Transverse colon (tissue), 4 donors: ENCODE data around the gene FBLN2. TPM values are rescaled to one million over a fixed set of nuclear protein-coding genes. Genes with fewer than 3 reads are reported as not detected.

Experiments used
- DNase-seq: peaks from one replicate; pipeline ENCODE4 v3.0.0-alpha.2; 2019
- H3K27ac ChIP-seq, 4 donors: fragments of 200-600 bp; sonication (generic); 2 replicates each; pipeline ENCODE4 v1.5.1; 2016 to 2018; ENCODE audit warnings: inconsistent platforms in 4 of 4
- H3K27me3 ChIP-seq: fragments of 200-600 bp; sonication (generic); 2 replicates; pipeline ENCODE4 v1.5.1; 2017; ENCODE audit warnings: inconsistent platforms
- H3K36me3 ChIP-seq, 4 donors: fragments of 200-600 bp; sonication (generic); 2 replicates each; pipeline ENCODE4 v1.5.1; 2017 to 2019; ENCODE audit warnings: inconsistent platforms in 4 of 4
- H3K4me1 ChIP-seq, 4 donors: fragments of 200-600 bp; sonication (generic); 2 replicates each; pipeline ENCODE4 v1.5.1; 2017 to 2020; ENCODE audit warnings: inconsistent platforms in 4 of 4
- H3K4me3 ChIP-seq, 4 donors: fragments of 200-600 bp; sonication (generic); 1 replicate in 1 of 4; 2 replicates in 3 of 4; pipeline versions ENCODE4 v1.5.1 to v1.6.1; 2017 to 2019; ENCODE audit warnings: inconsistent platforms in 4 of 4
- H3K9me3 ChIP-seq, 2 donors: fragments of 200-600 bp; sonication (generic); 2 replicates each; pipeline ENCODE4 v1.5.1; 2017 to 2019; ENCODE audit warnings: inconsistent platforms in 2 of 2
- EP300 ChIP-seq: sonication (generic); formaldehyde crosslinking; IDR thresholded peaks from one replicate; pipeline ENCODE4 v1.6.1; 2017; ENCODE audit warnings: antibody characterized with exemption, low read depth
- POLR2A ChIP-seq: fragments of 450-650 bp; IDR thresholded peaks from one replicate; pipeline ENCODE4 v1.6.1; 2016; ENCODE audit warnings: antibody characterized with exemption, mild to moderate bottlenecking, moderate library complexity
- POLR2AphosphoS5 ChIP-seq, 3 donors: sonication (generic); formaldehyde crosslinking; IDR thresholded peaks; one replicate each; pipeline ENCODE4 v1.6.1; 2016; ENCODE audit warnings: antibody characterized with exemption in 3 of 3
- WGBS, 2 donors: methylation state at CpG; one replicate each; pipeline ENCODE4 v1.1.5; 2018; ENCODE audit warnings: low coverage in 1 of 2; 5-methylcytosine and 5-hydroxymethylcytosine counted together
- in situ Hi-C, 4 donors: fragments of 200-750 bp; cut with MboI; loops; one replicate each; pipeline versions ENCODE4 v1.15.0 to v1.15.1; 2017; ENCODE audit warnings: low sequenced_read_pairs in 3 of 4, low pct_ligation_motif_present in 1 of 4, low pct_unique_long_range_greater_than_20kb in 1 of 4
- intact Hi-C: fragments of 100-400 bp; cut with DNase I; formaldehyde crosslinking; loops from one replicate; pipeline ENCODE4 v1.15.1; 2023; ENCODE audit warnings: low total_unique reads
- total RNA-seq, 4 donors: library from RNA; depleted of rRNA; stranded (reverse); fragments of >200 nt; gene quantifications; one replicate each; pipeline ENCODE4 v1.1.0, GENCODE V29; 2016
- TF ChIP-seq, protein P1 (sequence below), 5 experiments: fragments of 200-600 bp in 3 of 5; fragments of 450-650 bp in 2 of 5; sonication (generic) in 3 of 5; IDR thresholded peaks; 1 replicate in 2 of 5; 2 replicates in 3 of 5; pipeline ENCODE4 v1.5.1; 2016 to 2017; ENCODE audit warnings: antibody characterized with exemption in 5 of 5, inconsistent platforms in 3 of 5, mild to moderate bottlenecking in 2 of 5, moderate library complexity in 1 of 5

The FBLN2 gene
- total RNA-seq, 4 donors from 2014 or later, result 23.0 to 51.5 (median 31.4) TPM

DNA sequence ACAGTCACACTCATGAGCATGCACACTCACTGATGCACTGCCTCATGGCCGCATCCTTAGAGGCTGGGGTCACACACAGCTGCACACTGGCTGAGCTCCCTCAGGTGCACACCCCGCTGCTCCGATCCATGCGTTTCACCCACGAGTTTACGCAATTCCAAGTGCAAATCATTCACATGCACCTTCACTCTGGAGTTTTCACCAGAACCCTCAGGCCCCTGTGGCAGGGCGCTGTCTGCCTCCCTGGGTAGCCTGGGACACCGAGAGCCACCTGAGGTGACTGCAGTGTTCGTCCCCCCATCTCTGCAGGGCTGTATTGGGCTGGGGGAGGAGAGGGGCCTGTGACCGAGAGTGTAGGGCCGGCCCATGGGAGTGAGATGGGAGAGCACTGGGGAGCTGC is 134.8 kb downstream of the FBLN2 start:
- no peaks in the 10 kb centered on the region for H3K27me3 ChIP-seq
- no peak for TF ChIP-seq POLR2A
- intact Hi-C loops, result no loop called here
- WGBS, 2 donors, result 80% methylated on average over 11 of the region's 11 CpGs; no CpG with 5 or more reads in 1 of the 2 donors
- H3K9me3 ChIP-seq, result no peaks in the 10 kb centered on the region
- no peaks in the 10 kb centered on the region for H3K4me1 ChIP-seq
- H3K4me3 ChIP-seq, result no peak overlapping the region
- H3K36me3 ChIP-seq, result no peaks in the 10 kb centered on the region
- no peak overlapping the region for H3K27ac ChIP-seq
- no peak for DNase-seq
- in situ Hi-C loops, result no loop called here

DNA sequence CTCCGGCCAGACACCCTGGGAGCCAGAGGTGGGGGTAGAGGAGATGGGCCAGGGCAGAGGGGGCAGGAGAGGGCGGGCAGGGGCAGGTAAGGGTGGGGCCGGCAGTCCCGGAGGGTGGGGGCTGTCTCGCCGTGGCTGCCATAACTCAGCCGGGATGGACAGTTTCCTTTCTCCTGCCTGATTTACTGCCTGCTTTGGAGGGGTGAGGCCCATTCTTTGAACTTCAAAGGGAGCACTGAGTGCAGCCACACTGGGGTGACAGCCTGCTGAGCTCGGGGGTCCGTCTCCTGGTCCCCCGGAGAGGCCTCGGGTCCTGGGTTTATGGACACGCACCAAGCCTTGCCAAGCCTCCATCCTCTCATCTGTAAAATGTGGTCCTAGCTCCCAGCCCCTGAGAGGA is 135.4 kb downstream of the FBLN2 start:
- in situ Hi-C loops, result no loop called here
- WGBS, 2 donors, result 42% methylated on average over 12 of the region's 12 CpGs; no CpG with 5 or more reads in 1 of the 2 donors
- intact Hi-C loops, result no loop called here
- Histone ChIP-seq H3K4me1 (no peaks in the 10 kb centered on the region), H3K36me3 (no peaks in the 10 kb centered on the region), H3K27ac (no peak overlapping the region), H3K27me3 (no peaks in the 10 kb centered on the region), H3K4me3 (no peak overlapping the region), H3K9me3 (no peaks in the 10 kb centered on the region)
- no peak for DNase-seq
- TF ChIP-seq, protein P1, sequence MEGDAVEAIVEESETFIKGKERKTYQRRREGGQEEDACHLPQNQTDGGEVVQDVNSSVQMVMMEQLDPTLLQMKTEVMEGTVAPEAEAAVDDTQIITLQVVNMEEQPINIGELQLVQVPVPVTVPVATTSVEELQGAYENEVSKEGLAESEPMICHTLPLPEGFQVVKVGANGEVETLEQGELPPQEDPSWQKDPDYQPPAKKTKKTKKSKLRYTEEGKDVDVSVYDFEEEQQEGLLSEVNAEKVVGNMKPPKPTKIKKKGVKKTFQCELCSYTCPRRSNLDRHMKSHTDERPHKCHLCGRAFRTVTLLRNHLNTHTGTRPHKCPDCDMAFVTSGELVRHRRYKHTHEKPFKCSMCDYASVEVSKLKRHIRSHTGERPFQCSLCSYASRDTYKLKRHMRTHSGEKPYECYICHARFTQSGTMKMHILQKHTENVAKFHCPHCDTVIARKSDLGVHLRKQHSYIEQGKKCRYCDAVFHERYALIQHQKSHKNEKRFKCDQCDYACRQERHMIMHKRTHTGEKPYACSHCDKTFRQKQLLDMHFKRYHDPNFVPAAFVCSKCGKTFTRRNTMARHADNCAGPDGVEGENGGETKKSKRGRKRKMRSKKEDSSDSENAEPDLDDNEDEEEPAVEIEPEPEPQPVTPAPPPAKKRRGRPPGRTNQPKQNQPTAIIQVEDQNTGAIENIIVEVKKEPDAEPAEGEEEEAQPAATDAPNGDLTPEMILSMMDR (IDR thresholded peaks at IDR 0.05), result no peak

DNA sequence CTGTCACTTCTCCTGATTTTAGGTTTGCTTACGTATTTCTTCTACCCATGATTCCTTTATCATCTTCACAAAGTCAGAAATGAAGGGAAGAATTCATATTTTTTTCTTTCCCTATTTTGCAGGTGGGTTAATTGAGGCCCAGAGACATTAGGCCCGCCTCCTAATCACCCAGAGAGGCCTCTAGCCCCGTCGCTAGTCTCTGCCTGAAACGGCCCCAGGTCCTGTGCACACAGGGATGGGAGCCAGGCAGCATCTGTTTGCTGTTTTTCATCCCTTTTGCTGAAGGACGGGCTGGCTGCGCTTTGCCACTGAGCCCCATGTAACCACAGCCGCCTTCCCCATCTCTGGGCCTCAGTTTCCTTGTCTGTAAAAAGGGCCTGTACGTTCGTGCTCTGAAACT is 135.9 kb downstream of the FBLN2 start:
- H3K27me3 ChIP-seq, result no peaks in the 10 kb centered on the region
- WGBS, 2 donors, result 52 to 55% methylated on average over 2 to 10 of the region's 10 CpGs
- in situ Hi-C loops, result no loop called here

DNA sequence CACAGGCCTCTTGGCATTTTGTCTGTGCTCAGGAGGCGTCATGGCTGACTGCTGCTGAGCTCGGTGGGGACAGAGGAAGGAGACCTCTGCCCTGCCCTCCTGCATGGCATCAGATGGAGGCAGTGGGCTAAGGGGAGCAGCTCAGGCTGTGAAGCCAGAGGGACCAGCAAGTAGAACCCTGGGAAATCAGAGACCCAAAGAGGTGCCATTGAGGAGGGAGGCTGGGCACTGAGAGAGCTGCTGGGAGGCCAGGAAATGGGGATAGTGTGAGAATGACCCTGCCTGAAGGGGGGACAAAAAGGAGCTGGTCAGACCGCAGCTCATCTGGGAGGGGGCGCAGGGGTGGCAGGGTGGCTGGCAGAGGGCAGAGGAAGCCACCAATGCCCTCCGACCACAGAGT is 136.8 kb downstream of the FBLN2 start:
- intact Hi-C loops, result no loop called here
- H3K4me1 ChIP-seq, result no peaks in the 10 kb centered on the region

More for the DNA sequence above, 135.9 kb downstream of the FBLN2 start:
- no peak for TF ChIP-seq POLR2AphosphoS5 (IDR thresholded peaks at IDR 0.05)
- TF ChIP-seq, protein P1 (IDR thresholded peaks at IDR 0.05), result no peak
- TF ChIP-seq POLR2A, result no peak
- no peak for TF ChIP-seq EP300
- Histone ChIP-seq H3K9me3 (no peaks in the 10 kb centered on the region), H3K4me3 (no peak overlapping the region), H3K4me1 (no peaks in the 10 kb centered on the region), H3K27ac (no peak overlapping the region), H3K36me3 (no peaks in the 10 kb centered on the region)
- DNase-seq, result no peak
- intact Hi-C loops, result no loop called here

More for the DNA sequence above, 136.8 kb downstream of the FBLN2 start:
- Histone ChIP-seq H3K27ac (no peak overlapping the region), H3K27me3 (no peaks in the 10 kb centered on the region), H3K9me3 (no peaks in the 10 kb centered on the region), H3K4me3 (no peak overlapping the region), H3K36me3 (no peaks in the 10 kb centered on the region)
- WGBS, 2 donors, result 73% methylated on average over 5 of the region's 5 CpGs; no CpG with 5 or more reads in 1 of the 2 donors
- TF ChIP-seq, protein P1 (IDR thresholded peaks at IDR 0.05), result no peak
- TF ChIP-seq POLR2A (no peak), POLR2AphosphoS5 (IDR thresholded peaks at IDR 0.05) (no peak), EP300 (no peak)
- in situ Hi-C loops, result no loop called here
- DNase-seq, result no peak
